DOHH2 (cell line): ENCODE data around the gene TAS1R2.

Source experiments
- H3F3A ChIP-seq: fragments of 200-600 bp; sonication (generic), shearing (Covaris generic); 2 replicates; pipeline ENCODE4 v1.6.0; 2016; ENCODE audit warnings: antibody characterized with exemption, mild to moderate bottlenecking; ENCODE audit not compliant: control insufficient read depth, insufficient read depth
- H3K27ac ChIP-seq: fragments of 200-600 bp; sonication (generic); 2 replicates; pipeline ENCODE4 v1.5.1; 2014; ENCODE audit warnings: low read depth, mild to moderate bottlenecking, low read length, moderate library complexity
- H3K27me3 ChIP-seq: fragments of 200-600 bp; sonication (generic); 2 replicates; pipeline ENCODE4 v1.6.1; 2014; ENCODE audit warnings: mild to moderate bottlenecking, low read length, mixed read lengths; ENCODE audit not compliant: control insufficient read depth
- H3K36me3 ChIP-seq: fragments of 200-600 bp; sonication (generic); 2 replicates; pipeline ENCODE4 v1.6.1; 2014; ENCODE audit warnings: mild to moderate bottlenecking, low read length, moderate library complexity, mixed read lengths; ENCODE audit not compliant: control insufficient read depth
- H3K4me1 ChIP-seq: fragments of 200-600 bp; sonication (generic); 2 replicates; pipeline ENCODE4 v1.6.1; 2014; ENCODE audit warnings: mild to moderate bottlenecking, low read length, mixed read lengths; ENCODE audit not compliant: control insufficient read depth
- H3K4me2 ChIP-seq: fragments of 200-600 bp; sonication (generic); 2 replicates; pipeline ENCODE4 v1.6.0; 2014; ENCODE audit warnings: mild to moderate bottlenecking, low read length, moderate library complexity
- H3K4me3 ChIP-seq: fragments of 200-600 bp; sonication (generic); 2 replicates; pipeline ENCODE4 v1.5.1; 2014; ENCODE audit warnings: mild to moderate bottlenecking, low read length, mixed read lengths
- H3K79me2 ChIP-seq: fragments of 200-600 bp; sonication (generic); 2 replicates; pipeline ENCODE4 v1.6.1; 2014; ENCODE audit warnings: mild to moderate bottlenecking, low read length, mixed read lengths; ENCODE audit not compliant: control insufficient read depth
- H3K9me2 ChIP-seq: fragments of 200-600 bp; sonication (generic); replicated peaks from 2 replicates; pipeline ENCODE4 v1.6.1; 2014; ENCODE audit warnings: mild to moderate bottlenecking, low read length, mixed read lengths; ENCODE audit not compliant: control insufficient read depth
- H3K9me3 ChIP-seq: fragments of 200-600 bp; sonication (generic); 2 replicates; pipeline ENCODE4 v1.6.1; 2014; ENCODE audit warnings: antibody characterized with exemption, low read length, mixed read lengths; ENCODE audit not compliant: control insufficient read depth, insufficient read depth
- H4K20me1 ChIP-seq: fragments of 200-600 bp; sonication (generic); 2 replicates; pipeline ENCODE4 v1.6.0; 2014; ENCODE audit warnings: low read depth, mild to moderate bottlenecking, antibody characterized with exemption, low read length, moderate library complexity; ENCODE audit not compliant: control insufficient read depth, insufficient read depth
- EZH2phosphoT487 ChIP-seq: fragments of 200-600 bp; sonication (generic); IDR thresholded peaks from 2 replicates; pipeline ENCODE4 v1.6.1; 2017; ENCODE audit warnings: borderline replicate concordance, mild to moderate bottlenecking, antibody characterized with exemption, low read length, moderate library complexity, mixed read lengths
- TF ChIP-seq, protein P1 (sequence below): fragments of 200-600 bp; sonication (generic); IDR thresholded peaks from one replicate; pipeline ENCODE4 v1.5.1; 2014; ENCODE audit warnings: antibody characterized with exemption, mild to moderate bottlenecking, low read depth, low read length; ENCODE audit not compliant: poor library complexity, severe bottlenecking

The TAS1R2 gene

DNA sequence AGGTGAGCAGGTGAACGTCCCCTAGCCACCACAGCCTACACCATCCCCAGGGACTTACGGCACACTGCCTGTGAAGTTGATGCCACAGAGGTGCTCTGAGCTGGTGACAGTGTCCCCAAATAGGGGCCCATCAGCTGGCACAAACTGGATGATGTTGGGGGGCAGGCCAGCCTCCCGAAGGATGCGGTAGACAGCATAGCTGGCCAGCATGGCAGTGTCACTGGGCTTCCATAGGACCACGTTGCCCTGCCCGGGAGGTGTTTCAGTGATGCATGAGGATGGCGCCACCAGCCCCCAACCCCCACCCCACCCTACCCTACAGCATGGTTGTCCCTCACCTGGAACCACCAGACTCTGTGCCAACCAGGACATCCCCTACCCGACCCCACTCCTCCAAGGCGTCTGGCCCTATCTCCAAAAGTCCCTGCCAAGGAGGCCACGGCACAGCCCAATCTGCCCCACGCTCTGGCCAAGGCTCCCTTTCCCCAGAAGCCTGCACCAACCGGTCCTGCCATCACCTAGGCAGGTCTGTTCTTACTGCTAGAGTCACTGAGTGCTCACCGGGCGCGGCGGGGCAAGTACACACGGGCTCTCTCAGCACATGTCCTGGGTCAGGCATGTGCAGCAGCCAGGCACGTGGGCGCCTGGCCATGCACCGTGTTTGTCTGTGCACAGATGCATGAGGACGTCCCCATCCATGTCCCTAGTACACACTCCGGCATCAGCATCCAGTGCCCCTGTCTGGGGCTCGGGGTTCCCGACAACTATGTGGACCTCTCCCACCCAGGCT lies 22.4 kb upstream of the TAS1R2 start:
- Histone ChIP-seq H3K9me3 (no peaks in the 10 kb centered on the region), H3K36me3 (no peaks in the 10 kb centered on the region), H3K27ac (no peak overlapping the region), H3K4me3 (no peak overlapping the region), H3K4me1 (no peaks in the 10 kb centered on the region), H3K4me2 (no peak overlapping the region), H3F3A (no peaks in the 10 kb centered on the region), H3K27me3 (no peaks in the 10 kb centered on the region), H3K9me2 (no peaks in the 10 kb centered on the region), H4K20me1 (no peaks in the 10 kb centered on the region; the same call in 1 of the 2 replicates), H3K79me2 (no peaks in the 10 kb centered on the region)
- no peak for TF ChIP-seq EZH2phosphoT487

DNA sequence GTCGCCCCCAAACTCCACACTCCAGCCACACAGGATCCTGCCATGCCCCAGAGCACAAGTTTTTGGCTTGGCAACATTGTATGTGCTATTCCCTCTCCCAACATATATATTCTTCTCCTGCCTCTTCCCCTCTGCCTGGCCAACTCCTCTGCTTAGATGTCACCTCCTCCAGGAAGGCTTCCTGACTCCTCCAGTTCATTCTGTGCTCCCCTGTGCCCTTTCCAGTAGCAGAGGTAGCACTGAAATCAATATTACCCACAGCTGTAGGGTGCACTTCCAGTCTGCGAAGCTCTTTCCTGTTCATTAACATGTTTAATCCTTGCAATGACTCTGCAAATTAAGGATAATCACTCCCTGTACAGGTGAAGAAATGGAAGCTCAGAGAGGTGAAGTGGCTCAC lies 21.7 kb upstream of the TAS1R2 start:
- H3K79me2 ChIP-seq, result no peaks in the 10 kb centered on the region
- H3K27me3 ChIP-seq, result no peaks in the 10 kb centered on the region
- H3K4me1 ChIP-seq, result no peaks in the 10 kb centered on the region
- H3K36me3 ChIP-seq, result no peaks in the 10 kb centered on the region
- H4K20me1 ChIP-seq, result no peaks in the 10 kb centered on the region; the same call in 1 of the 2 replicates
- no peak overlapping the region for H3K4me2 ChIP-seq
- H3K27ac ChIP-seq, result no peak overlapping the region
- TF ChIP-seq EZH2phosphoT487, result no peak
- TF ChIP-seq, protein P1, sequence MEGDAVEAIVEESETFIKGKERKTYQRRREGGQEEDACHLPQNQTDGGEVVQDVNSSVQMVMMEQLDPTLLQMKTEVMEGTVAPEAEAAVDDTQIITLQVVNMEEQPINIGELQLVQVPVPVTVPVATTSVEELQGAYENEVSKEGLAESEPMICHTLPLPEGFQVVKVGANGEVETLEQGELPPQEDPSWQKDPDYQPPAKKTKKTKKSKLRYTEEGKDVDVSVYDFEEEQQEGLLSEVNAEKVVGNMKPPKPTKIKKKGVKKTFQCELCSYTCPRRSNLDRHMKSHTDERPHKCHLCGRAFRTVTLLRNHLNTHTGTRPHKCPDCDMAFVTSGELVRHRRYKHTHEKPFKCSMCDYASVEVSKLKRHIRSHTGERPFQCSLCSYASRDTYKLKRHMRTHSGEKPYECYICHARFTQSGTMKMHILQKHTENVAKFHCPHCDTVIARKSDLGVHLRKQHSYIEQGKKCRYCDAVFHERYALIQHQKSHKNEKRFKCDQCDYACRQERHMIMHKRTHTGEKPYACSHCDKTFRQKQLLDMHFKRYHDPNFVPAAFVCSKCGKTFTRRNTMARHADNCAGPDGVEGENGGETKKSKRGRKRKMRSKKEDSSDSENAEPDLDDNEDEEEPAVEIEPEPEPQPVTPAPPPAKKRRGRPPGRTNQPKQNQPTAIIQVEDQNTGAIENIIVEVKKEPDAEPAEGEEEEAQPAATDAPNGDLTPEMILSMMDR, result no peak
- no peaks in the 10 kb centered on the region for H3K9me3 ChIP-seq
- no peaks in the 10 kb centered on the region for H3F3A ChIP-seq
- H3K9me2 ChIP-seq, result no peaks in the 10 kb centered on the region
- H3K4me3 ChIP-seq, result no peak overlapping the region

DNA sequence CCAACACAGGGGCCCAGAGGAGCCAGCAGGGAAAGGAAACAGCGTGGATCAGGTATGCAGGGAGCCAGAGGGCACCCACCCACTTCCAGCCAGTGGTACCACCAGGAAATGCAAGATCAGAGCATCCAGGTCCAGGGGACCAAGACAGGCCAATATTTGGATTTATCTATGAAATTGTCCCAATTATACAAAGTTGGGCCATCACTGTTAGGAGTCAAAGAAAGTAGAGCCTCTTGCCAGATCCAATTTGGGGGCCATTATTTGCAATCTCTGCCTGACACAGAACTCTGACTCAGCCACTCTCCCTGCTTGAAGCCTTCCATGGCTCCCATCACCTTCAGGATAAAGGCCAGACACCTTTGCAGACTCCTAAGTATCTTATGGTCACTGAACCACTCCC lies 21.1 kb upstream of the TAS1R2 start:
- Histone ChIP-seq H3K9me3 (no peaks in the 10 kb centered on the region), H3K79me2 (no peaks in the 10 kb centered on the region), H4K20me1 (no peaks in the 10 kb centered on the region; the same call in 1 of the 2 replicates), H3K27me3 (no peaks in the 10 kb centered on the region), H3K4me1 (no peaks in the 10 kb centered on the region), H3K4me3 (no peak overlapping the region), H3K36me3 (no peaks in the 10 kb centered on the region), H3F3A (no peaks in the 10 kb centered on the region), H3K9me2 (no peaks in the 10 kb centered on the region), H3K27ac (no peak overlapping the region), H3K4me2 (no peak overlapping the region)
- TF ChIP-seq, protein P1, result no peak
- no peak for TF ChIP-seq EZH2phosphoT487

DNA sequence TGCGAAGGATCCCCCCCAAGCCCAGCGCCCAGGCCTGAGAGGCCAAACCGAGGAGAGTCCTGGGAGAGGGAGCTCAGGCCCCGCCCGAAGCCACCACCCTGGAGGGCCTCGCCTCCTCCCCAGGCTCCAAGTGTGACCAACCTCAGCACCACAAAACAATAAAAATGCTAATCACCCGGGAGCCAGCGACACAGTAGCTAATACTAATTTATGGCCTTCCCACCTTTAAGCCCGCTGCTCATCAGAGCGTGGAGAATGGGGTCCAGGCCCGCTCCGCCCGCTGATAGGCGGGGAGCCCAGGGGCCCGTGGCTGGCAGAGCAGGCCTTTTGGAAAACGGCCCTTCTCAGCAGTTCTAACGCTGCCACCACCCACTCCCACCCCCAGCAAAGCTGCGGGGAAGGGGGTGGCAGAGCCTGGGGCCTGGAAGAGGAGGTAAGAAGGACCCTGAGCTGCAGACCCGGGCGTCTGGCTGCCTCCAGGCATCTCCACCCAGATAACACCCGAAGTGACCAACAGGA lies 20.4 kb upstream of the TAS1R2 start:
- Histone ChIP-seq H3K9me2 (no peaks in the 10 kb centered on the region), H3K9me3 (no peaks in the 10 kb centered on the region), H3K27ac (no peak overlapping the region), H3K4me2 (no peak overlapping the region), H3K4me3 (no peak overlapping the region), H3K79me2 (no peaks in the 10 kb centered on the region), H3F3A (no peaks in the 10 kb centered on the region), H3K36me3 (no peaks in the 10 kb centered on the region), H4K20me1 (no peaks in the 10 kb centered on the region; the same call in 1 of the 2 replicates), H3K4me1 (no peaks in the 10 kb centered on the region), H3K27me3 (no peaks in the 10 kb centered on the region)
- TF ChIP-seq, protein P1, result no peak
- no peak for TF ChIP-seq EZH2phosphoT487
